ENCODE data around the gene BCL2L11. TPM values are rescaled to one million over a fixed set of nuclear protein-coding genes. Genes with fewer than 3 reads are reported as not detected.

Gene BCL2L11
- total and polyA plus RNA-seq, 8 donors: 2.7 to 14.9 (median 8.8) TPM

GRCh38 chr2:111169924-111170323 is 49.2 kb downstream of the BCL2L11 start:
- intact Hi-C loops (cut with DNase I): no loop called here
- DNase-seq: no peak
- H3K4me3 ChIP-seq: no peak overlapping the region
- no peak for FAIRE-seq
- no peak for ATAC-seq
- peaks cover 0 to 10% (median 0%) of the 10 kb centered on the region in 3 donors for H3K36me3 ChIP-seq
- TF ChIP-seq CTCF (IDR thresholded peaks at IDR 0.05): no peak
- H3K4me1 ChIP-seq: peaks cover 0 to 15% (median 11%) of the 10 kb centered on the region in 3 donors
- H3K27me3 ChIP-seq: no peaks in the 10 kb centered on the region
- 83 to 86% methylated on average over 3 of the region's 3 CpGs for WGBS, 2 donors
- no peak overlapping the region for H3K27ac ChIP-seq
- no peaks in the 10 kb centered on the region for H3K9me3 ChIP-seq

GRCh38 chr2:111171337-111171930 is 50.7 kb downstream of the BCL2L11 start:
- no peak for FAIRE-seq
- DNase-seq: no peak
- TF ChIP-seq CTCF (IDR thresholded peaks at IDR 0.05): no peak
- intact Hi-C loops (cut with DNase I): no loop called here
- Histone ChIP-seq H3K4me3 (no peak overlapping the region), H3K27ac (no peak overlapping the region), H3K4me1 (peaks cover 6 to 23% (median 18%) of the 10 kb centered on the region in 3 donors), H3K27me3 (no peaks in the 10 kb centered on the region), H3K36me3 (no peaks in the 10 kb centered on the region), H3K9me3 (no peaks in the 10 kb centered on the region)
- ATAC-seq: no peak
- 73% methylated on average over 10 of the region's 10 CpGs for WGBS, 2 donors

DNA sequence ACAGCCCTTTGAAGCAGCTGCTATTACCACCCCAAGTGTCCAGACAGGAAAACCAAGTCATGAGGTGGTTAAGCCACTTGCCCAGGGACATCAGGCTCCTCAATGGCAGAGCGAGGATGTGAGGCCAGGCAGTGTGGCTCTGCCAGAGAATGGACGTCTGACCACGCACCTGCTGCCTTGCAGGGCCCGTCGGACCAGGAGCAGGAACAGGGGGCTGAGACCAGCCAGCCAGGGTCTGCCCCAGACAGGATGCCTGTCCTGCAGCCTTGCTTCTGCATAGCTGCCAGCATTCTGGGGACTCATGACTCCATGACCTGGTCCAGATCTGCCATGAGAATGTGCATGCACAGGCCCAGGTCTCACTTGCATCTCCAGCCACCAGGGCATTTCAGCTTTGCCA is 52.0 kb downstream of the BCL2L11 start:
- Histone ChIP-seq H3K4me3 (no peak overlapping the region), H3K36me3 (no peaks in the 10 kb centered on the region), H3K9me3 (no peaks in the 10 kb centered on the region), H3K4me1 (peaks cover 6 to 20% (median 14%) of the 10 kb centered on the region in 3 donors), H3K27ac (no peak overlapping the region), H3K27me3 (no peaks in the 10 kb centered on the region)
- ATAC-seq: no peak
- no peak for DNase-seq
- no peak for FAIRE-seq
- intact Hi-C loops (cut with DNase I): no loop called here
- WGBS, 2 donors: 94 to 97% methylated on average over 5 of the region's 5 CpGs
- TF ChIP-seq CTCF (IDR thresholded peaks at IDR 0.05): no peak

- Histone ChIP-seq H3K27me3 (no peaks in the 10 kb centered on the region), H3K9me3 (no peaks in the 10 kb centered on the region), H3K4me1 (peaks cover 9 to 16% (median 9%) of the 10 kb centered on the region in 3 donors), H3K27ac (no peak overlapping the region), H3K36me3 (no peaks in the 10 kb centered on the region), H3K4me3 (no peak overlapping the region)
- FAIRE-seq: no peak
- no peak for ATAC-seq
- WGBS, 2 donors: 88 to 90% methylated on average over 7 of the region's 7 CpGs
- intact Hi-C loops (cut with DNase I): no loop called here
- no peak for TF ChIP-seq CTCF (IDR thresholded peaks at IDR 0.05)
- DNase-seq: no peak
These were observed 52.6 kb downstream of the BCL2L11 start for GRCh38 chr2:111173338-111173737.

DNA sequence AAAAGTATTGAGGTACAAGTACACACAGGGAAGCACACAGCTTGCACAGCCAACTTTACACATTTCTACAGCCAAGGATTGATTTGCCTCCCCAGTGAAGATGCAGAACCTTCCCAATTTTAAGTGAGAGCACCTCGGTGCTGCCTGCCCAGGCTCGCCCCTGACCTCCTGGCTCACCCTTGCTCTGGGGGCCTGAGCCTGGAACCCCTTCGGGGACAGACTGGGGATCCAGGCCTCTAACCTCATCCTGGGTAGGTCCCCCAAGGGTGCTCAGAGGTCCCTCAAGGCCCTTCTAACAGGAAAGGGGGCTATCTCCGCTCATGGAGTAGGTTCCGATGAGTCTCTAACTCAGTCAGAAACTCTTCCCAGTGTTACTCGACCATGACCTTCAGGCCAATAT is 53.1 kb downstream of the BCL2L11 start:
- WGBS, 2 donors: 87 to 93% methylated on average over 6 of the region's 6 CpGs
- TF ChIP-seq CTCF (IDR thresholded peaks at IDR 0.05): no peak
- no peaks in the 10 kb centered on the region for H3K9me3 ChIP-seq
- DNase-seq: no peak
- no peak overlapping the region for H3K4me3 ChIP-seq
- intact Hi-C loops (cut with DNase I): no loop called here
- H3K4me1 ChIP-seq: peaks cover 13 to 18% (median 14%) of the 10 kb centered on the region in 3 donors
- no peak for ATAC-seq
- no peaks in the 10 kb centered on the region for H3K36me3 ChIP-seq
- H3K27me3 ChIP-seq: no peaks in the 10 kb centered on the region
- H3K27ac ChIP-seq: no peak overlapping the region
- no peak for FAIRE-seq

Data from pancreas (tissue), 10 donors.